Measurements from ENCODE around the gene PAQR5.
"Not testable (repeated sequence)": the region's sequence is repeated elsewhere in the genome, so short reads cannot be mapped to it uniquely, and the experiment has no call there.

Gene PAQR5

GRCh38 chr15:69369631-69370030 lies 70.9 kb downstream of the PAQR5 start:
- H3K9me3 Mint-ChIP-seq = no peaks in the 10 kb centered on the region
- no peaks in the 10 kb centered on the region for H3K27me3 Mint-ChIP-seq
- no peak overlapping the region for H3K4me3 Mint-ChIP-seq
- no peaks in the 10 kb centered on the region for H3K36me3 Mint-ChIP-seq (ENCODE audit: low read depth)
- intact Hi-C loops (cut with micrococcal nuclease) = no loop called here
- H3K4me1 Mint-ChIP-seq (ENCODE audit: low read depth) = no peaks in the 10 kb centered on the region
- H3K27ac Mint-ChIP-seq = no peak overlapping the region

- no peak overlapping the region for H3K27ac Mint-ChIP-seq
- no peak overlapping the region for H3K4me3 Mint-ChIP-seq
- peaks cover 3% of the 10 kb centered on the region for H3K27me3 Mint-ChIP-seq
- no peaks in the 10 kb centered on the region for H3K4me1 Mint-ChIP-seq (ENCODE audit: low read depth)
- no peaks in the 10 kb centered on the region for H3K9me3 Mint-ChIP-seq
- H3K36me3 Mint-ChIP-seq (ENCODE audit: low read depth) = no peaks in the 10 kb centered on the region
- intact Hi-C loops (cut with micrococcal nuclease) = no loop called here
Observed at GRCh38 chr15:69373406-69373805, 74.7 kb downstream of the PAQR5 start.

- H3K4me1 Mint-ChIP-seq (ENCODE audit: low read depth) = no peaks in the 10 kb centered on the region
- H3K4me3 Mint-ChIP-seq = no peak overlapping the region
- H3K27ac Mint-ChIP-seq = no peak overlapping the region
- no peaks in the 10 kb centered on the region for H3K36me3 Mint-ChIP-seq (ENCODE audit: low read depth)
- H3K27me3 Mint-ChIP-seq = peaks cover 3% of the 10 kb centered on the region
- H3K9me3 Mint-ChIP-seq = no peaks in the 10 kb centered on the region
- intact Hi-C loops (cut with micrococcal nuclease) = no loop called here
Observed at GRCh38 chr15:69375151-69375790, 76.6 kb downstream of the PAQR5 start.

GRCh38 chr15:69377216-69377970 lies 78.7 kb downstream of the PAQR5 start:
- H3K27me3 Mint-ChIP-seq = peaks cover 5% of the 10 kb centered on the region
- no peaks in the 10 kb centered on the region for H3K4me1 Mint-ChIP-seq (ENCODE audit: low read depth)
- H3K9me3 Mint-ChIP-seq = no peaks in the 10 kb centered on the region
- intact Hi-C loops (cut with micrococcal nuclease) = no loop called here
- H3K27ac Mint-ChIP-seq = no peak overlapping the region
- no peaks in the 10 kb centered on the region for H3K36me3 Mint-ChIP-seq (ENCODE audit: low read depth)
- no peak overlapping the region for H3K4me3 Mint-ChIP-seq

GRCh38 chr15:69380100-69380725 lies 81.5 kb downstream of the PAQR5 start:
- Mint-ChIP-seq H3K27me3 (peaks cover 5% of the 10 kb centered on the region), H3K4me3 (no peak overlapping the region), H3K27ac (no peak overlapping the region), H3K4me1 (ENCODE audit: low read depth) (no peaks in the 10 kb centered on the region), H3K36me3 (ENCODE audit: low read depth) (no peaks in the 10 kb centered on the region), H3K9me3 (no peaks in the 10 kb centered on the region)
- intact Hi-C loops (cut with micrococcal nuclease) = no loop called here

GRCh38 chr15:69380726-69381105 lies 82.0 kb downstream of the PAQR5 start:
- Mint-ChIP-seq H3K4me3 (no peak overlapping the region), H3K4me1 (ENCODE audit: low read depth) (no peaks in the 10 kb centered on the region), H3K9me3 (no peaks in the 10 kb centered on the region), H3K36me3 (ENCODE audit: low read depth) (no peaks in the 10 kb centered on the region), H3K27ac (no peak overlapping the region), H3K27me3 (peaks cover 5% of the 10 kb centered on the region)
- intact Hi-C loops (cut with micrococcal nuclease) = no loop called here

GRCh38 chr15:69382176-69382575 lies 83.5 kb downstream of the PAQR5 start:
- H3K4me1 Mint-ChIP-seq (ENCODE audit: low read depth); intact Hi-C loops (cut with micrococcal nuclease); H3K4me3 Mint-ChIP-seq; H3K9me3 Mint-ChIP-seq; H3K36me3 Mint-ChIP-seq (ENCODE audit: low read depth); H3K27me3 Mint-ChIP-seq; H3K27ac Mint-ChIP-seq: not testable (repeated sequence)

GRCh38 chr15:69384066-69384465 lies 85.4 kb downstream of the PAQR5 start:
- H3K4me1 Mint-ChIP-seq (ENCODE audit: low read depth); H3K27me3 Mint-ChIP-seq; H3K9me3 Mint-ChIP-seq; intact Hi-C loops (cut with micrococcal nuclease); H3K4me3 Mint-ChIP-seq; H3K27ac Mint-ChIP-seq; H3K36me3 Mint-ChIP-seq (ENCODE audit: low read depth): not testable (repeated sequence)

GRCh38 chr15:69384626-69385598 lies 86.2 kb downstream of the PAQR5 start:
- intact Hi-C loops (cut with micrococcal nuclease) = no loop called here
- H3K27me3 Mint-ChIP-seq = peaks cover 2% of the 10 kb centered on the region
- H3K4me1 Mint-ChIP-seq (ENCODE audit: low read depth) = no peaks in the 10 kb centered on the region
- no peak overlapping the region for H3K4me3 Mint-ChIP-seq
- H3K36me3 Mint-ChIP-seq (ENCODE audit: low read depth) = no peaks in the 10 kb centered on the region
- H3K27ac Mint-ChIP-seq = no peak overlapping the region
- H3K9me3 Mint-ChIP-seq = no peaks in the 10 kb centered on the region

GRCh38 chr15:69385831-69386230 lies 87.1 kb downstream of the PAQR5 start:
- H3K27ac Mint-ChIP-seq = no peak overlapping the region
- H3K9me3 Mint-ChIP-seq = no peaks in the 10 kb centered on the region
- H3K4me1 Mint-ChIP-seq (ENCODE audit: low read depth) = no peaks in the 10 kb centered on the region
- no peaks in the 10 kb centered on the region for H3K36me3 Mint-ChIP-seq (ENCODE audit: low read depth)
- H3K4me3 Mint-ChIP-seq = no peak overlapping the region
- intact Hi-C loops (cut with micrococcal nuclease) = no loop called here
- peaks cover 1% of the 10 kb centered on the region for H3K27me3 Mint-ChIP-seq

GRCh38 chr15:69386284-69386683 lies 87.6 kb downstream of the PAQR5 start:
- Mint-ChIP-seq H3K9me3 (no peaks in the 10 kb centered on the region), H3K36me3 (ENCODE audit: low read depth) (no peaks in the 10 kb centered on the region), H3K27ac (no peak overlapping the region), H3K4me3 (no peak overlapping the region), H3K27me3 (peaks cover 1% of the 10 kb centered on the region), H3K4me1 (ENCODE audit: low read depth) (no peaks in the 10 kb centered on the region)
- intact Hi-C loops (cut with micrococcal nuclease) = no loop called here

GRCh38 chr15:69388260-69388705 lies 89.6 kb downstream of the PAQR5 start:
- Mint-ChIP-seq H3K4me1 (ENCODE audit: low read depth) (peaks cover 4% of the 10 kb centered on the region), H3K27ac (no peak overlapping the region), H3K36me3 (ENCODE audit: low read depth) (no peaks in the 10 kb centered on the region), H3K9me3 (no peaks in the 10 kb centered on the region), H3K27me3 (no peaks in the 10 kb centered on the region), H3K4me3 (no peak overlapping the region)
- intact Hi-C loops (cut with micrococcal nuclease) = no loop called here

- intact Hi-C loops (cut with micrococcal nuclease) = no loop called here
- H3K9me3 Mint-ChIP-seq = no peaks in the 10 kb centered on the region
- peaks cover 11% of the 10 kb centered on the region for H3K4me1 Mint-ChIP-seq (ENCODE audit: low read depth)
- H3K27me3 Mint-ChIP-seq = peaks cover 4% of the 10 kb centered on the region
- H3K4me3 Mint-ChIP-seq = no peak overlapping the region
- H3K36me3 Mint-ChIP-seq (ENCODE audit: low read depth) = no peaks in the 10 kb centered on the region
- no peak overlapping the region for H3K27ac Mint-ChIP-seq
Observed at GRCh38 chr15:69389426-69389825, 90.7 kb downstream of the PAQR5 start.

- H3K4me3 Mint-ChIP-seq = no peak overlapping the region
- intact Hi-C loops (cut with micrococcal nuclease) = no loop called here
- H3K27ac Mint-ChIP-seq = no peak overlapping the region
- peaks cover 5% of the 10 kb centered on the region for H3K27me3 Mint-ChIP-seq
- no peaks in the 10 kb centered on the region for H3K36me3 Mint-ChIP-seq (ENCODE audit: low read depth)
- no peaks in the 10 kb centered on the region for H3K9me3 Mint-ChIP-seq
- peaks cover 17% of the 10 kb centered on the region for H3K4me1 Mint-ChIP-seq (ENCODE audit: low read depth)
Observed at GRCh38 chr15:69390575-69390974, 91.9 kb downstream of the PAQR5 start.
